Measurements from ENCODE around the gene VASP.
"Not testable (repeated sequence)": the region's sequence is repeated elsewhere in the genome, so short reads cannot be mapped to it uniquely, and the experiment has no call there.

VASP gene

GRCh38 chr19:45509692-45510015 is 2.4 kb downstream of the VASP start:
- peak overlapping the region; percentile 95 for H3K4me3 ChIP-seq (ENCODE audit: low read depth, low read length)
- no peak for DNase-seq (ENCODE audit: low read depth)
- TF ChIP-seq, protein P1, sequence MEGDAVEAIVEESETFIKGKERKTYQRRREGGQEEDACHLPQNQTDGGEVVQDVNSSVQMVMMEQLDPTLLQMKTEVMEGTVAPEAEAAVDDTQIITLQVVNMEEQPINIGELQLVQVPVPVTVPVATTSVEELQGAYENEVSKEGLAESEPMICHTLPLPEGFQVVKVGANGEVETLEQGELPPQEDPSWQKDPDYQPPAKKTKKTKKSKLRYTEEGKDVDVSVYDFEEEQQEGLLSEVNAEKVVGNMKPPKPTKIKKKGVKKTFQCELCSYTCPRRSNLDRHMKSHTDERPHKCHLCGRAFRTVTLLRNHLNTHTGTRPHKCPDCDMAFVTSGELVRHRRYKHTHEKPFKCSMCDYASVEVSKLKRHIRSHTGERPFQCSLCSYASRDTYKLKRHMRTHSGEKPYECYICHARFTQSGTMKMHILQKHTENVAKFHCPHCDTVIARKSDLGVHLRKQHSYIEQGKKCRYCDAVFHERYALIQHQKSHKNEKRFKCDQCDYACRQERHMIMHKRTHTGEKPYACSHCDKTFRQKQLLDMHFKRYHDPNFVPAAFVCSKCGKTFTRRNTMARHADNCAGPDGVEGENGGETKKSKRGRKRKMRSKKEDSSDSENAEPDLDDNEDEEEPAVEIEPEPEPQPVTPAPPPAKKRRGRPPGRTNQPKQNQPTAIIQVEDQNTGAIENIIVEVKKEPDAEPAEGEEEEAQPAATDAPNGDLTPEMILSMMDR (IDR thresholded peaks at IDR 0.05; ENCODE audit: insufficient read depth, low read depth, low read length, missing control alignments), result no peak

GRCh38 chr19:45510352-45510751 is 3.1 kb downstream of the VASP start:
- not testable (repeated sequence) for DNase-seq (ENCODE audit: low read depth)
- peak overlapping the region; percentile 95 for H3K4me3 ChIP-seq (ENCODE audit: low read depth, low read length)

GRCh38 chr19:45511074-45511473 is 3.8 kb downstream of the VASP start:
- H3K4me3 ChIP-seq (ENCODE audit: low read depth, low read length), result peak overlapping the region; percentile 9; the same call in 1 of the 2 replicates
- TF ChIP-seq, protein P1 (IDR thresholded peaks at IDR 0.05; ENCODE audit: insufficient read depth, low read depth, low read length, missing control alignments), result no peak
- no peak for DNase-seq (ENCODE audit: low read depth)

DNA sequence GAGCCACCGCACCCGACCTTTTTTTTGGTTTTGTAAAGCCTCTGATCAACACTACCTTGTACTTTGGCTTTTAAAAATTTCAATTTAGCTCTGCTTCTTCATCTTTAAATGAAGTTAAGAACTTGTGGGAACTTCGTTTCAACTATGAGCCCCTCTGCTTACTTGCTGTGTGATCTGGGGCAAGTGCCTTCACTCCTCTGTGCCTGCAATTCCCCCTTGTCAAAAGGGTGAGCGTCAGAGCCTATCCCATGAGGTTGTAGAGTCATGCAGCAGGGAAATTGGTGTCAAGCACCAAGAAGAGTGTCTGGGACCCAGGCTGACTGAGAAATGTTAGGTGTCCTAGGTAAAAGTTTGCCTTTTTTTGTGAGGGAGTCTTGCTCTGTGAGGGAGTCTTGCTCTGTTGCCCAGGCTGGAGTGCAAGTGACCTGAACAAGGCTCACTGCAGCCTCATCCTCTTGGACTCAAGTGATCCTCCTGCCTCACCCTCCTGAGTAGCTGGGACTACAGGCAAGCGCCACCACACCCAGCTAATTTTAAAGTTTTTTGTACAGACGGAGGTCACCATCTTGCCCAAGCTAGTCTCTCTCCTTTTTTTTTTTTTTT is 5.7 kb downstream of the VASP start:
- no peak for DNase-seq (ENCODE audit: low read depth)
- TF ChIP-seq, protein P1 (IDR thresholded peaks at IDR 0.05; ENCODE audit: insufficient read depth, low read depth, low read length, missing control alignments), result no peak
- peak overlapping the region; percentile 23 for H3K4me3 ChIP-seq (ENCODE audit: low read depth, low read length)

DNA sequence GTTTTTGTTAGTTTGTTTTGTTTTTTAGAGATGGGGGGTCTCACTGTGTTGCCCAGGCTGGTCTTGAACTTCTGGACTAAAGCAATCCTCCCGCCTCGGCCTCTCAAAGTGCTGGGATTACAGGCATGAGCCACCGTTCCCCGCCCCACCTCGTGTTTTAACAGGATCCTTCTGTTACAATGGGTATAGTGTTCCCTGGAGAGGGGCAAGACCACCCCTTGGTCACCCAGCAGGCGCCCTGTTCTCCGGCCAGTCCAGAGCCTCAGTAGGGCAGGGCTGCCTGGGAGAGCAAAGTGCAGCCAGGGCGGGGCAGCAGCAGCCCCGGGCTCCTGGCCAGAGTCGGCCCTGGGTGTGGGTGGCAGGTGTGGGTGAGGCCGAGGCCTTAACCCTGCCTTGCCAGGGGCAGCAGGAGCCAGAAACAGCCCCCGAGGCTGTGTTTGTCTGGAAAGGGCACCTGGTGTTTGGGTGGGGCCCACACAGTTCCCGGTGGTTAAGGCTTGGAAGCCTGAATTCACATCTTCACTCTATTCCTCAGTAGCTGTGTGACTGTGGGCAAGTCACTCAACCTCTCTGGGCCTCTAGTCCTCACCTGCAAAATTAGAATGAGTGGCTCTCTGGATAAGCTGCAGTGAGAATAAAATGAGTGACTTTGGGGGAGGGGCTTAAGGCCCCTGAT is 7.2 kb downstream of the VASP start:
- H3K4me3 ChIP-seq (ENCODE audit: low read depth, low read length), result no peak overlapping the region; the same call in 1 of the 2 replicates
- DNase-seq (ENCODE audit: low read depth), result no peak

GRCh38 chr19:45515081-45515624 is 7.9 kb downstream of the VASP start:
- no peak overlapping the region for H3K4me3 ChIP-seq (ENCODE audit: low read depth, low read length)
- peak; percentile 76 for DNase-seq (ENCODE audit: low read depth)
- TF ChIP-seq, protein P1 (IDR thresholded peaks at IDR 0.05; ENCODE audit: insufficient read depth, low read depth, low read length, missing control alignments), result no peak

More for the DNA sequence above, 7.2 kb downstream of the VASP start:
- TF ChIP-seq, protein P1 (IDR thresholded peaks at IDR 0.05; ENCODE audit: insufficient read depth, low read depth, low read length, missing control alignments), result no peak

GRCh38 chr19:45515807-45516401 is 8.6 kb downstream of the VASP start:
- no peak for DNase-seq (ENCODE audit: low read depth)
- no peak overlapping the region for H3K4me3 ChIP-seq (ENCODE audit: low read depth, low read length)
- TF ChIP-seq, protein P1 (IDR thresholded peaks at IDR 0.05; ENCODE audit: insufficient read depth, low read depth, low read length, missing control alignments), result no peak

All from GM12865 (cell line).